ENCODE data around the gene UTP15. TPM values are rescaled to one million over a fixed set of nuclear protein-coding genes. Genes with fewer than 3 reads are reported as not detected.

The UTP15 gene
- total and polyA plus RNA-seq, 2 donors (not counting 3 experiments of a cell fraction or from before 2014, with no cell fraction given), result 11.7 to 25.2 TPM

- no peak overlapping the region for H3K27ac ChIP-seq (ENCODE audit: insufficient read depth, low read depth, low read length)
- intact Hi-C loops (cut with micrococcal nuclease) (no loop called here), dilution Hi-C loops (cut with MboI; ENCODE audit: extremely low pct_ligation_motif_present, low sequenced_read_pairs) (no loop called here)
- H3K9me1 ChIP-seq (replicated peaks; ENCODE audit: control insufficient read depth, extremely low read depth, insufficient read depth, low read length), result no peaks in the 10 kb centered on the region
- no peaks in the 10 kb centered on the region for H3K9me3 ChIP-seq (replicated peaks; ENCODE audit: control insufficient read depth, insufficient read depth, low read length)
- no peak overlapping the region for H3K4me3 ChIP-seq (replicated peaks in 1 of 3; ENCODE audit: insufficient read depth in 1 of 3, low read depth in 1 of 3, low read length in 3 of 3)
- H3K79me2 ChIP-seq (ENCODE audit: control insufficient read depth, insufficient read depth, low read length), result no peaks in the 10 kb centered on the region
- CTCF ChIA-PET, result no interaction called here
- H3K27me3 ChIP-seq (ENCODE audit: control insufficient read depth in 2 of 2, insufficient read depth in 2 of 2, low read length in 2 of 2), result no peaks in the 10 kb centered on the region
- H3K4me1 ChIP-seq (ENCODE audit: control insufficient read depth, extremely low read depth, insufficient read depth, low read length), result peaks cover 6% of the 10 kb centered on the region
- no peak overlapping the region for H2AFZ ChIP-seq (ENCODE audit: low read depth, low read length)
- H3K4me2 ChIP-seq (ENCODE audit: insufficient read depth, low read length), result no peak overlapping the region
- H3K36me3 ChIP-seq (ENCODE audit: control insufficient read depth in 2 of 2, extremely low read depth in 1 of 2, insufficient read depth in 2 of 2, low read length in 2 of 2), result no peaks in the 10 kb centered on the region
- no peak for TF ChIP-seq POLR2AphosphoS5 (IDR thresholded peaks at IDR 0.05; ENCODE audit: insufficient read depth, low read depth, low read length)
- TF ChIP-seq CTCF (IDR thresholded peaks at IDR 0.05; ENCODE audit: extremely low read depth in 1 of 2, insufficient read depth in 1 of 2, low read depth in 1 of 2, low read length in 2 of 2), result no peak
- no peak for TF ChIP-seq GATA2 (IDR thresholded peaks at IDR 0.05; ENCODE audit: insufficient read depth, insufficient read length, low read depth, low read length)
- TF ChIP-seq MYC (IDR thresholded peaks at IDR 0.05; ENCODE audit: low read depth, low read length), result no peak
- TF ChIP-seq EZH2 (IDR thresholded peaks at IDR 0.05; ENCODE audit: borderline replicate concordance, low read depth, low read length, severe bottlenecking), result no peak
- DNase-seq (ENCODE audit: low read depth, low spot score) (no peak), FAIRE-seq (no peak)
- H4K20me1 ChIP-seq (replicated peaks; ENCODE audit: control insufficient read depth, extremely low read depth, insufficient read depth, low read length), result no peaks in the 10 kb centered on the region
- no peak overlapping the region for H3K9ac ChIP-seq (replicated peaks; ENCODE audit: extremely low read depth, insufficient read depth, low read length)
- no TSS peak for BruUV-seq (replicated peaks)
- POLR2A ChIA-PET, result no interaction called here
These were observed 47.3 kb downstream of the UTP15 start for GRCh38 chr5:73612799-73613198.

- ChIA-PET POLR2A (no interaction called here), CTCF (interaction anchor here (1.2 kb wide), 1 partner anchor 78 kb away, joined by 3 read pairs; no protein-coding TSS in a partner anchor)
- Histone ChIP-seq H3K27ac (ENCODE audit: insufficient read depth, low read depth, low read length) (no peak overlapping the region), H3K27me3 (ENCODE audit: control insufficient read depth in 2 of 2, insufficient read depth in 2 of 2, low read length in 2 of 2) (no peaks in the 10 kb centered on the region), H2AFZ (ENCODE audit: low read depth, low read length) (no peak overlapping the region), H3K36me3 (ENCODE audit: control insufficient read depth in 2 of 2, extremely low read depth in 1 of 2, insufficient read depth in 2 of 2, low read length in 2 of 2) (no peaks in the 10 kb centered on the region), H3K9ac (replicated peaks; ENCODE audit: extremely low read depth, insufficient read depth, low read length) (no peak overlapping the region), H3K9me3 (replicated peaks; ENCODE audit: control insufficient read depth, insufficient read depth, low read length) (no peaks in the 10 kb centered on the region), H3K9me1 (replicated peaks; ENCODE audit: control insufficient read depth, extremely low read depth, insufficient read depth, low read length) (no peaks in the 10 kb centered on the region), H3K79me2 (ENCODE audit: control insufficient read depth, insufficient read depth, low read length) (no peaks in the 10 kb centered on the region), H3K4me2 (ENCODE audit: insufficient read depth, low read length) (no peak overlapping the region), H3K4me1 (ENCODE audit: control insufficient read depth, extremely low read depth, insufficient read depth, low read length) (peaks cover 13% of the 10 kb centered on the region), H3K4me3 (replicated peaks in 1 of 3; ENCODE audit: insufficient read depth in 1 of 3, low read depth in 1 of 3, low read length in 3 of 3) (no peak overlapping the region), H4K20me1 (replicated peaks; ENCODE audit: control insufficient read depth, extremely low read depth, insufficient read depth, low read length) (no peaks in the 10 kb centered on the region)
- TF ChIP-seq EZH2 (IDR thresholded peaks at IDR 0.05; ENCODE audit: borderline replicate concordance, low read depth, low read length, severe bottlenecking), result no peak
- no peak for TF ChIP-seq JUN (IDR thresholded peaks at IDR 0.05; ENCODE audit: borderline replicate concordance, insufficient read depth, insufficient read length, low read depth)
- TF ChIP-seq MYC (IDR thresholded peaks at IDR 0.05; ENCODE audit: low read depth, low read length), result no peak
- TF ChIP-seq CTCF (IDR thresholded peaks at IDR 0.05; ENCODE audit: extremely low read depth in 1 of 2, insufficient read depth in 1 of 2, low read depth in 1 of 2, low read length in 2 of 2), result no peak
- BruUV-seq (replicated peaks), result no TSS peak
- no peak for FAIRE-seq
- DNase-seq (ENCODE audit: low read depth, low spot score), result no peak
- intact Hi-C loops (cut with micrococcal nuclease), result no loop called here
- dilution Hi-C loops (cut with MboI; ENCODE audit: extremely low pct_ligation_motif_present, low sequenced_read_pairs), result no loop called here
These were observed 49.5 kb downstream of the UTP15 start for GRCh38 chr5:73615085-73615484.

Measured in endothelial cell of umbilical vein (primary cell).